ENCODE measurements around the gene DCUN1D1. TPM values are rescaled to one million over a fixed set of nuclear protein-coding genes. Genes with fewer than 3 reads are reported as not detected.

Gene DCUN1D1
- total RNA-seq, 1 donor from 2014 or later: 44.2 TPM

- ChIA-PET CTCF (no interaction called here), POLR2A (no interaction called here)
- no peak for TF ChIP-seq CTCF (IDR thresholded peaks at IDR 0.05)
- Mint-ChIP-seq H3K4me3 (no peak overlapping the region), H3K27ac (no peak overlapping the region), H3K27me3 (no peaks in the 10 kb centered on the region), H3K9me3 (peaks cover 7% of the 10 kb centered on the region), H3K4me1 (peaks cover 13% of the 10 kb centered on the region), H3K36me3 (ENCODE audit: low read depth) (peaks cover 20% of the 10 kb centered on the region)
- intact Hi-C loops (cut with micrococcal nuclease): loop anchor here (2.0 kb wide), 1 partner anchor 13 kb away; no protein-coding TSS in a partner anchor
- ATAC-seq (ENCODE audit: low read depth) (no peak), DNase-seq (no peak)
Observed at GRCh38 chr3:182925330-182925943, 54.9 kb downstream of the DCUN1D1 start.

- ATAC-seq (ENCODE audit: low read depth): no peak
- intact Hi-C loops (cut with micrococcal nuclease): no loop called here
- no peak overlapping the region for H3K4me3 Mint-ChIP-seq
- ChIA-PET CTCF (no interaction called here), POLR2A (no interaction called here)
- no peak for TF ChIP-seq CTCF (IDR thresholded peaks at IDR 0.05)
- no peak for DNase-seq
- peaks cover 4% of the 10 kb centered on the region for H3K9me3 Mint-ChIP-seq
- H3K27me3 Mint-ChIP-seq: no peaks in the 10 kb centered on the region
- H3K27ac Mint-ChIP-seq: no peak overlapping the region
- H3K4me1 Mint-ChIP-seq: peaks cover 13% of the 10 kb centered on the region
- peaks cover 32% of the 10 kb centered on the region for H3K36me3 Mint-ChIP-seq (ENCODE audit: low read depth)
Observed at GRCh38 chr3:182921665-182922355, 58.5 kb downstream of the DCUN1D1 start.

GRCh38 chr3:182920515-182921084 is 59.7 kb downstream of the DCUN1D1 start:
- Mint-ChIP-seq H3K4me1 (peaks cover 7% of the 10 kb centered on the region), H3K9me3 (no peaks in the 10 kb centered on the region), H3K27me3 (no peaks in the 10 kb centered on the region), H3K4me3 (no peak overlapping the region), H3K36me3 (ENCODE audit: low read depth) (peaks cover 35% of the 10 kb centered on the region), H3K27ac (no peak overlapping the region)
- CTCF ChIA-PET: interaction anchor here (1.3 kb wide), 1 partner anchor 10 kb away, joined by 3 read pairs; no protein-coding TSS in a partner anchor
- POLR2A ChIA-PET: no interaction called here
- DNase-seq: no peak
- no peak for TF ChIP-seq CTCF (IDR thresholded peaks at IDR 0.05)
- intact Hi-C loops (cut with micrococcal nuclease): no loop called here
- no peak for ATAC-seq (ENCODE audit: low read depth)

- H3K27ac Mint-ChIP-seq: no peak overlapping the region
- TF ChIP-seq CTCF (IDR thresholded peaks at IDR 0.05): no peak
- no peak overlapping the region for H3K4me3 Mint-ChIP-seq
- ChIA-PET POLR2A (no interaction called here), CTCF (interaction anchor here (1.3 kb wide), 1 partner anchor 10 kb away, joined by 3 read pairs; no protein-coding TSS in a partner anchor)
- DNase-seq (no peak), ATAC-seq (ENCODE audit: low read depth) (no peak)
- peaks cover 40% of the 10 kb centered on the region for H3K36me3 Mint-ChIP-seq (ENCODE audit: low read depth)
- intact Hi-C loops (cut with micrococcal nuclease): no loop called here
- H3K27me3 Mint-ChIP-seq: no peaks in the 10 kb centered on the region
- H3K9me3 Mint-ChIP-seq: no peaks in the 10 kb centered on the region
- peaks cover under 1% of the 10 kb centered on the region for H3K4me1 Mint-ChIP-seq
Observed at GRCh38 chr3:182919866-182920357, 60.4 kb downstream of the DCUN1D1 start.

GRCh38 chr3:182917134-182917533 is 63.2 kb downstream of the DCUN1D1 start:
- ATAC-seq (ENCODE audit: low read depth): no peak
- no peak for TF ChIP-seq CTCF (IDR thresholded peaks at IDR 0.05)
- Mint-ChIP-seq H3K9me3 (no peaks in the 10 kb centered on the region), H3K4me1 (peaks cover 4% of the 10 kb centered on the region), H3K36me3 (ENCODE audit: low read depth) (peaks cover 51% of the 10 kb centered on the region), H3K27ac (no peak overlapping the region), H3K4me3 (no peak overlapping the region), H3K27me3 (no peaks in the 10 kb centered on the region)
- intact Hi-C loops (cut with micrococcal nuclease): no loop called here
- CTCF ChIA-PET: interaction anchor here (0.7 to 1.0 kb wide), 3 partner anchors 32 to 232 kb away, joined by 3 read pairs; no protein-coding TSS in a partner anchor
- POLR2A ChIA-PET: no interaction called here
- DNase-seq: no peak

All from activated B cell treated with CpG ODN at 0.5 μM for 24 hours (primary cell).